Mesodermal cell (in vitro differentiated cells): ENCODE results near the gene HMGXB3.
"Not testable (repeated sequence)": the region's sequence is repeated elsewhere in the genome, so short reads cannot be mapped to it uniquely, and the experiment has no call there.

Experiments used
- H3K27ac ChIP-seq: 2 replicates; pipeline ENCODE4 v1.7.0; 2013; ENCODE audit warnings: mild to moderate bottlenecking, low read depth, low read length, moderate library complexity; ENCODE audit not compliant: severe bottlenecking
- H3K36me3 ChIP-seq: 2 replicates; pipeline ENCODE4 v1.7.1; 2013; ENCODE audit warnings: mild to moderate bottlenecking, low read length, moderate library complexity; ENCODE audit not compliant: control insufficient read depth, insufficient read depth
- H3K4me1 ChIP-seq: one replicate; pipeline ENCODE4 v1.7.1; 2013; ENCODE audit warnings: mild to moderate bottlenecking, low read length; ENCODE audit not compliant: insufficient read depth, control insufficient read depth, poor library complexity, severe bottlenecking
- H3K4me3 ChIP-seq: 2 replicates; pipeline ENCODE4 v1.7.0; 2013; ENCODE audit warnings: low read length, control low read depth, mild to moderate bottlenecking; ENCODE audit not compliant: insufficient read depth, poor library complexity, severe bottlenecking; ENCODE audit errors: extremely low read depth
- H3K9me3 ChIP-seq: 2 replicates; pipeline ENCODE4 v1.7.1; 2013; ENCODE audit warnings: mild to moderate bottlenecking, low read length, moderate library complexity; ENCODE audit not compliant: control insufficient read depth
- WGBS, 2 experiments: methylation state at CpG; one replicate each; pipeline ENCODE4 v1.1.5; 2013; ENCODE audit warnings: missing lambda C conversion rate in 2 of 2; ENCODE audit not compliant: insufficient coverage in 2 of 2; 5-methylcytosine and 5-hydroxymethylcytosine counted together

Gene HMGXB3

GRCh38 chr5:150042459-150042858 lies 41.9 kb downstream of the HMGXB3 start:
- H3K4me3 ChIP-seq: no peak overlapping the region
- H3K9me3 ChIP-seq: no peaks in the 10 kb centered on the region
- peaks cover 15% of the 10 kb centered on the region for H3K4me1 ChIP-seq
- no peak overlapping the region for H3K27ac ChIP-seq
- H3K36me3 ChIP-seq: peaks cover 85% of the 10 kb centered on the region
- WGBS, 2 experiments: 87 to 93% methylated on average over 3 of the region's 3 CpGs

GRCh38 chr5:150043657-150044328 lies 43.3 kb downstream of the HMGXB3 start:
- WGBS, 2 experiments: 86 to 96% methylated on average over 2 of the region's 4 CpGs
- Histone ChIP-seq H3K9me3 (no peaks in the 10 kb centered on the region), H3K36me3 (peaks cover 86% of the 10 kb centered on the region), H3K4me1 (peaks cover 15% of the 10 kb centered on the region), H3K4me3 (no peak overlapping the region), H3K27ac (no peak overlapping the region)

- peaks cover 87% of the 10 kb centered on the region for H3K36me3 ChIP-seq
These were observed 43.8 kb downstream of the HMGXB3 start for GRCh38 chr5:150044329-150044681.

DNA sequence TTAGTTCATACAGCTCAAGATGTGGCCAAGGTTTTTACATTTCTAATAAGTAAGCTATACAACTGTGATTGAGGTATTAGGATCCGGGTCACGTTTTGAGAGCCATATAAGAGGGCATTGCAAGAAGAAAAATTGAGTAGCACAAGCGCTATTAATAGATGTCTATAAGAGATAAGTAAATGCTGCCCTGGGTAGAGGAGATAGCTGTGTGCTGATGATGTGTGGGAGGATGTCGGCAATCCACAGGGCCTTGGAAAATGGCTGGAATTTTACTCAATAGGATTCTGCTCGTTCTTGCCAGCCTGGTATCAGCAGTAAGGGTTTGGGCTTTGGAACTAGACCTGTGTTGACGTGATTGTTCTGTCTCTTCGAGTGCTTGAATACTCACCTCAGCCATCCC lies 44.2 kb downstream of the HMGXB3 start:
- Histone ChIP-seq H3K9me3 (no peaks in the 10 kb centered on the region), H3K4me1 (peaks cover 15% of the 10 kb centered on the region), H3K27ac (no peak overlapping the region), H3K36me3 (peaks cover 91% of the 10 kb centered on the region), H3K4me3 (no peak overlapping the region)
- WGBS, 2 experiments: 92% methylated on average over 5 to 6 of the region's 7 CpGs

More at GRCh38 chr5:150044329-150044681, 43.8 kb downstream of the HMGXB3 start:
- no peaks in the 10 kb centered on the region for H3K9me3 ChIP-seq
- no peak overlapping the region for H3K4me3 ChIP-seq
- no peak overlapping the region for H3K27ac ChIP-seq
- peaks cover 15% of the 10 kb centered on the region for H3K4me1 ChIP-seq

- 81 to 96% methylated on average over 3 to 6 of the region's 6 CpGs for WGBS, 2 experiments
- H3K4me1 ChIP-seq: peaks cover 15% of the 10 kb centered on the region
- no peak overlapping the region for H3K4me3 ChIP-seq
- no peaks in the 10 kb centered on the region for H3K9me3 ChIP-seq
- H3K27ac ChIP-seq: no peak overlapping the region
- peaks cover 95% of the 10 kb centered on the region for H3K36me3 ChIP-seq
These were observed 45.0 kb downstream of the HMGXB3 start for GRCh38 chr5:150045549-150045948.

GRCh38 chr5:150046031-150046430 lies 45.5 kb downstream of the HMGXB3 start:
- no peaks in the 10 kb centered on the region for H3K9me3 ChIP-seq
- 80 to 100% methylated on average over 1 of the region's 6 CpGs for WGBS, 2 experiments
- H3K27ac ChIP-seq: no peak overlapping the region
- H3K36me3 ChIP-seq: peaks cover 95% of the 10 kb centered on the region
- no peak overlapping the region for H3K4me3 ChIP-seq
- peaks cover 15% of the 10 kb centered on the region for H3K4me1 ChIP-seq

- not testable (repeated sequence) for H3K4me3 ChIP-seq, H3K27ac ChIP-seq, H3K9me3 ChIP-seq
- peaks cover 13% of the 10 kb centered on the region for H3K4me1 ChIP-seq
- WGBS, 2 experiments: 91 to 93% methylated on average over 10 to 12 of the region's 14 CpGs
- peaks cover 94% of the 10 kb centered on the region for H3K36me3 ChIP-seq
These were observed 49.8 kb downstream of the HMGXB3 start for GRCh38 chr5:150050172-150050811.

GRCh38 chr5:150051657-150052195 lies 51.2 kb downstream of the HMGXB3 start:
- 87 to 89% methylated on average over 11 to 12 of the region's 18 CpGs for WGBS, 2 experiments
- Histone ChIP-seq H3K27ac (no peak overlapping the region), H3K36me3 (peaks cover 88% of the 10 kb centered on the region), H3K4me3 (no peak overlapping the region), H3K4me1 (peaks cover 13% of the 10 kb centered on the region), H3K9me3 (no peaks in the 10 kb centered on the region)

GRCh38 chr5:150052226-150052955 lies 51.9 kb downstream of the HMGXB3 start:
- Histone ChIP-seq H3K4me3 (no peak overlapping the region), H3K27ac (no peak overlapping the region), H3K36me3 (peaks cover 82% of the 10 kb centered on the region), H3K9me3 (no peaks in the 10 kb centered on the region), H3K4me1 (peaks cover 13% of the 10 kb centered on the region)
- WGBS, 2 experiments: 87 to 94% methylated on average over 3 of the region's 6 CpGs

DNA sequence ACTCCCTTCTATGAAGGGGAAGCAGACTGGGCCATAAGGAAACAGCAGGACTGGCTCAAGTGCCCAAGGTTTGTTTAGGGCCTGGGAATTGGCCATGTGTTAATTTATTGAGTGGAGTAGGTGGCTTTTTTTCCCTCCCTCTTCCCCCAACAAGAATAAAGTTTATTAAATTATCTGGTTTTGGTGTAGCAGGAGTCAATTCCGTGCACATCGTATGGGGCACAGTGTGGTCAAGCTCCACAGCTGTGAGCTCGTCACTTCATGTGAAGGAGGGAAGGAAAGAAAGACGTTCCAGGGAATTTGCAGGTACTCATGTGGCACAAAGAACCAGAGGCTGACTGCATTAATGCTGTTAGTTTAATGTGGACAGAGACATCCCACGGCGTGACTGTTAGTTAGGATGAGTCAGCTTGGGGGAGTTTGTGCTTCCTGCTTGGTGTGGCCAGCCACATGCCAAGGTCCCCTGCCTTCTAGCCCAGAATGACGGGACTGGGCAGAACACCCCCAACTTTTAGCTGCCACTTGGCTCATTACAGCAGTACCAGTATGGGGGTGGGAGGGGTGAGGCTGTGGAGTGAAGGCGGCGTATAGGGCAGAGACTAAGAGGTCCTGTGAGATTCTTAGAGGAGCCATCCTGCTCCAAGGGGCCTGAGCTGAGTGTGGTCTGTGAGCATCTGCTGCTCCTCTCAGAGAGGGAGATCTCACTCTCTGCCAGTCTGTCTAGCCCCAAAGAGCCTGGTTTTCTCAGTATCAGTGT lies 52.6 kb downstream of the HMGXB3 start:
- peaks cover 74% of the 10 kb centered on the region for H3K36me3 ChIP-seq
- peaks cover 13% of the 10 kb centered on the region for H3K4me1 ChIP-seq
- 93 to 100% methylated on average over 6 to 8 of the region's 9 CpGs for WGBS, 2 experiments
- H3K4me3 ChIP-seq: no peak overlapping the region
- H3K9me3 ChIP-seq: no peaks in the 10 kb centered on the region
- peak overlapping the region; percentile 29 for H3K27ac ChIP-seq
